Ishikawa (cell line): ENCODE data around the gene GRK5.

Experiments used
- CEBPB ChIP-seq: IDR thresholded peaks from 2 replicates; pipeline ENCODE4 v1.6.1; 2012
- CREB1 ChIP-seq: IDR thresholded peaks from 2 replicates; pipeline ENCODE4 v1.6.1; 2012; ENCODE audit warnings: low read depth
- EGR1 ChIP-seq: IDR thresholded peaks from 2 replicates; pipeline ENCODE4 v1.6.1; 2012
- EP300 ChIP-seq: IDR thresholded peaks from 2 replicates; pipeline ENCODE4 v1.6.1; 2012; ENCODE audit warnings: borderline replicate concordance
- FOXM1 ChIP-seq: IDR thresholded peaks from 2 replicates; pipeline ENCODE4 v1.6.1; 2012; ENCODE audit warnings: low read depth, borderline replicate concordance
- MAX ChIP-seq: IDR thresholded peaks from 2 replicates; pipeline ENCODE4 v1.6.1; 2012
- NFIC ChIP-seq: IDR thresholded peaks from 2 replicates; pipeline ENCODE4 v1.6.1; 2012
- RAD21 ChIP-seq: IDR thresholded peaks from 2 replicates; pipeline ENCODE4 v1.6.1; 2012; ENCODE audit warnings: low read depth
- REST ChIP-seq: IDR thresholded peaks from 2 replicates; pipeline ENCODE4 v1.6.1; 2012; ENCODE audit warnings: low read depth, mild to moderate bottlenecking
- TAF1 ChIP-seq: IDR thresholded peaks from 2 replicates; pipeline ENCODE4 v1.6.1; 2012; ENCODE audit warnings: low read depth, mild to moderate bottlenecking
- TCF12 ChIP-seq: IDR thresholded peaks from 2 replicates; pipeline ENCODE4 v1.6.1; 2012; ENCODE audit warnings: low read depth
- TEAD4 ChIP-seq: IDR thresholded peaks from 2 replicates; pipeline ENCODE4 v1.6.1; 2012
- USF1 ChIP-seq: IDR thresholded peaks from 2 replicates; pipeline ENCODE4 v1.6.1; 2012
- YY1 ChIP-seq: IDR thresholded peaks from 2 replicates; pipeline ENCODE4 v1.6.1; 2012; ENCODE audit warnings: low read depth
- ZBTB7A ChIP-seq: IDR thresholded peaks from 2 replicates; pipeline ENCODE4 v1.6.1; 2012; ENCODE audit warnings: low read depth

The GRK5 gene

GRCh38 chr10:119448628-119449584 is 241.5 kb downstream of the GRK5 start:
- no peak for TF ChIP-seq YY1
- no peak for TF ChIP-seq CREB1
- no peak for TF ChIP-seq MAX
- TF ChIP-seq TCF12 = no peak
- no peak for TF ChIP-seq TEAD4
- no peak for TF ChIP-seq EP300
- no peak for TF ChIP-seq USF1
- no peak for TF ChIP-seq ZBTB7A

- TF ChIP-seq EP300 = no peak
- TF ChIP-seq TCF12 = no peak
- no peak for TF ChIP-seq REST
- no peak for TF ChIP-seq NFIC
- no peak for TF ChIP-seq TAF1
- no peak for TF ChIP-seq USF1
- TF ChIP-seq CREB1 = no peak
- TF ChIP-seq CEBPB = no peak
- TF ChIP-seq TEAD4 = no peak
- no peak for TF ChIP-seq FOXM1
- TF ChIP-seq YY1 = no peak
- no peak for TF ChIP-seq ZBTB7A
- TF ChIP-seq MAX = no peak
- TF ChIP-seq EGR1 = no peak
- TF ChIP-seq RAD21 = no peak
These were observed 242.5 kb downstream of the GRK5 start for GRCh38 chr10:119449760-119450461.

GRCh38 chr10:119450606-119451299 is 243.4 kb downstream of the GRK5 start:
- TF ChIP-seq NFIC = no peak
- TF ChIP-seq EGR1 = no peak
- TF ChIP-seq REST = no peak
- no peak for TF ChIP-seq MAX
- no peak for TF ChIP-seq USF1
- no peak for TF ChIP-seq ZBTB7A
- no peak for TF ChIP-seq FOXM1
- no peak for TF ChIP-seq YY1
- no peak for TF ChIP-seq CREB1
- TF ChIP-seq CEBPB = no peak

GRCh38 chr10:119451300-119451896 is 244.0 kb downstream of the GRK5 start:
- TF ChIP-seq YY1 (no peak), EP300 (no peak), EGR1 (no peak), CEBPB (no peak), USF1 (no peak), FOXM1 (no peak), TEAD4 (no peak), NFIC (no peak), TCF12 (no peak), ZBTB7A (no peak), TAF1 (no peak), RAD21 (no peak), CREB1 (no peak), MAX (no peak), REST (no peak)
